HFFc6 (cell line): ENCODE data around the gene RHOBTB3. TPM values are rescaled to one million over a fixed set of nuclear protein-coding genes. Genes with fewer than 3 reads are reported as not detected.
"Not testable (repeated sequence)": the region's sequence is repeated elsewhere in the genome, so short reads cannot be mapped to it uniquely, and the experiment has no call there.

ENCODE experiments used
- DNase-seq: peaks from one replicate; pipeline ENCODE4 v3.0.0-alpha.2; 2018
- H3K27ac Mint-ChIP-seq: 2 replicates; pipeline ENCODE4 v1.8.0; 2020; ENCODE audit warnings: mild to moderate bottlenecking, mixed read lengths
- H3K27me3 Mint-ChIP-seq: 2 replicates; pipeline ENCODE4 v1.8.0; 2021; ENCODE audit warnings: mild to moderate bottlenecking, moderate library complexity, mixed read lengths; ENCODE audit not compliant: insufficient read depth
- H3K36me3 Mint-ChIP-seq: 2 replicates; pipeline ENCODE4 v1.8.0; 2021; ENCODE audit warnings: low read depth, mixed read lengths
- H3K4me1 Mint-ChIP-seq: 2 replicates; pipeline ENCODE4 v1.8.0; 2020; ENCODE audit warnings: low read depth, mixed read lengths
- H3K4me3 Mint-ChIP-seq: 2 replicates; pipeline ENCODE4 v1.8.0; 2020; ENCODE audit warnings: mild to moderate bottlenecking, moderate library complexity, mixed read lengths
- H3K9me3 Mint-ChIP-seq: 2 replicates; pipeline ENCODE4 v1.8.0; 2020; ENCODE audit warnings: mild to moderate bottlenecking, mixed read lengths
- CTCF ChIP-seq: fragments of 200-600 bp; sonication (generic); IDR thresholded peaks from 2 replicates; pipeline ENCODE4 v1.5.0; 2021; ENCODE audit warnings: antibody characterized with exemption, mild to moderate bottlenecking
- total RNA-seq, 6 experiments: library from RNA; stranded (reverse); fragmentation: NEBNext Ultra II Directional; extraction: Animal tissue kit (Norgen Biotek cat#: 25700); gene quantifications; 2 replicates in 1 of 6; 3 replicates in 5 of 6; pipeline ENCODE4 v1.2.3, GENCODE V29; 2021

Gene RHOBTB3
- total RNA-seq, 6 experiments from 2014 or later: 110 to 184 (median 160) TPM

- TF ChIP-seq CTCF: no peak
- Mint-ChIP-seq H3K4me1 (peaks cover 10% of the 10 kb centered on the region), H3K36me3 (peaks cover 6% of the 10 kb centered on the region; the same call in 1 of the 2 replicates), H3K27ac (no peak overlapping the region), H3K27me3 (no peaks in the 10 kb centered on the region), H3K9me3 (no peaks in the 10 kb centered on the region), H3K4me3 (no peak overlapping the region)
- no peak for DNase-seq
Measured at GRCh38 chr5:95690333-95690732, 40.8 kb upstream of the RHOBTB3 start.

GRCh38 chr5:95697781-95698681 lies 33.1 kb upstream of the RHOBTB3 start:
- DNase-seq: no peak
- Mint-ChIP-seq H3K4me3 (no peak overlapping the region; the same call in 1 of the 2 replicates), H3K27ac (peak overlapping the region; percentile 20; the same call in 1 of the 2 replicates), H3K9me3 (no peaks in the 10 kb centered on the region), H3K4me1 (peaks cover 17% of the 10 kb centered on the region), H3K27me3 (no peaks in the 10 kb centered on the region; the same call in 1 of the 2 replicates), H3K36me3 (no peaks in the 10 kb centered on the region)
- TF ChIP-seq CTCF: no peak

GRCh38 chr5:95699337-95699736 lies 31.8 kb upstream of the RHOBTB3 start:
- Mint-ChIP-seq H3K27ac (no peak overlapping the region), H3K27me3 (no peaks in the 10 kb centered on the region; the same call in 1 of the 2 replicates), H3K4me3 (no peak overlapping the region), H3K36me3 (no peaks in the 10 kb centered on the region), H3K4me1 (peaks cover 17% of the 10 kb centered on the region), H3K9me3 (no peaks in the 10 kb centered on the region)
- DNase-seq: no peak
- TF ChIP-seq CTCF: no peak

- Mint-ChIP-seq H3K4me1 (peaks cover 17% of the 10 kb centered on the region), H3K36me3 (no peaks in the 10 kb centered on the region), H3K27me3 (no peaks in the 10 kb centered on the region; the same call in 1 of the 2 replicates), H3K4me3 (no peak overlapping the region), H3K9me3 (no peaks in the 10 kb centered on the region), H3K27ac (no peak overlapping the region)
- no peak for TF ChIP-seq CTCF
- DNase-seq: no peak
Measured at GRCh38 chr5:95701074-95701473, 30.1 kb upstream of the RHOBTB3 start.

GRCh38 chr5:95704150-95704549 lies 27.0 kb upstream of the RHOBTB3 start:
- Mint-ChIP-seq H3K27me3 (peaks cover 1% of the 10 kb centered on the region; the same call in 1 of the 2 replicates), H3K4me1 (no peaks in the 10 kb centered on the region), H3K9me3 (no peaks in the 10 kb centered on the region), H3K4me3 (no peak overlapping the region), H3K27ac (no peak overlapping the region), H3K36me3 (0 out of 2 replicates have a peak, but pooled peaks cover 4% of the 10 kb centered on the region)
- no peak for TF ChIP-seq CTCF
- no peak for DNase-seq

- H3K27me3 Mint-ChIP-seq, H3K9me3 Mint-ChIP-seq, H3K36me3 Mint-ChIP-seq, H3K27ac Mint-ChIP-seq, H3K4me1 Mint-ChIP-seq, DNase-seq, H3K4me3 Mint-ChIP-seq: not testable (repeated sequence)
Measured at GRCh38 chr5:95706196-95706595, 24.9 kb upstream of the RHOBTB3 start.
